Esophagus squamous epithelium (tissue), 4 donors: Measurements from ENCODE around the gene TRMT61A.

Experiments used
- POLR2A ChIP-seq, 4 donors: fragments of 450-650 bp; IDR thresholded peaks; one replicate each; pipeline ENCODE4 v1.6.1; 2017; ENCODE audit warnings: antibody characterized with exemption in 4 of 4, mild to moderate bottlenecking in 4 of 4, moderate library complexity in 3 of 4
- TF ChIP-seq, protein P1 (sequence below), 6 experiments: fragments of 450-650 bp in 4 of 6; fragments of 200-600 bp in 2 of 6; sonication (generic) in 2 of 6; IDR thresholded peaks; one replicate each; pipeline ENCODE4 v1.5.1; 2016 to 2019; ENCODE audit warnings: antibody characterized with exemption in 6 of 6, mild to moderate bottlenecking in 4 of 6, moderate library complexity in 4 of 6

DNA sequence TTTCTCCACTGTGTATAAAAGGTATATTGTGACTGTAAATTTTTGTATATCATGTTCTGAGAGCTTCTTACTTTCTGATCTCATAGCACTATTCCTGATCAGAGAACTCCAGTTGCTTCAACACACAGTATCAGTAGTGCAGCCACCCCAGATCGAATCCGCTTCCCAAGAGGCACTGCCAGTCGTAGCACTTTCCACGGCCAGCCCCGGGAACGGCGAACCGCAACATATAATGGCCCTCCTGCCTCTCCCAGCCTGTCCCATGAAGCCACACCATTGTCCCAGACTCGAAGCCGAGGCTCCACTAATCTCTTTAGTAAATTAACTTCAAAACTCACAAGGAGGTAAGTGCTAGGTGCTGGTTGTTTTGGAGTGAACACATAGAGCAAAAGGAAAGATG is 37.3 kb upstream of the TRMT61A start:
- TF ChIP-seq, protein P1, sequence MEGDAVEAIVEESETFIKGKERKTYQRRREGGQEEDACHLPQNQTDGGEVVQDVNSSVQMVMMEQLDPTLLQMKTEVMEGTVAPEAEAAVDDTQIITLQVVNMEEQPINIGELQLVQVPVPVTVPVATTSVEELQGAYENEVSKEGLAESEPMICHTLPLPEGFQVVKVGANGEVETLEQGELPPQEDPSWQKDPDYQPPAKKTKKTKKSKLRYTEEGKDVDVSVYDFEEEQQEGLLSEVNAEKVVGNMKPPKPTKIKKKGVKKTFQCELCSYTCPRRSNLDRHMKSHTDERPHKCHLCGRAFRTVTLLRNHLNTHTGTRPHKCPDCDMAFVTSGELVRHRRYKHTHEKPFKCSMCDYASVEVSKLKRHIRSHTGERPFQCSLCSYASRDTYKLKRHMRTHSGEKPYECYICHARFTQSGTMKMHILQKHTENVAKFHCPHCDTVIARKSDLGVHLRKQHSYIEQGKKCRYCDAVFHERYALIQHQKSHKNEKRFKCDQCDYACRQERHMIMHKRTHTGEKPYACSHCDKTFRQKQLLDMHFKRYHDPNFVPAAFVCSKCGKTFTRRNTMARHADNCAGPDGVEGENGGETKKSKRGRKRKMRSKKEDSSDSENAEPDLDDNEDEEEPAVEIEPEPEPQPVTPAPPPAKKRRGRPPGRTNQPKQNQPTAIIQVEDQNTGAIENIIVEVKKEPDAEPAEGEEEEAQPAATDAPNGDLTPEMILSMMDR (IDR thresholded peaks at IDR 0.05), result no peak
- no peak for TF ChIP-seq POLR2A (IDR thresholded peaks at IDR 0.05)
